GM19023 (cell line): ENCODE results near the gene HIVEP3.

ENCODE experiments used
- ATAC-seq: cut with Tn5 transposase; IDR thresholded peaks from one replicate; pipeline ENCODE4 v1.9.1; 2021; ENCODE audit warnings: mild to moderate bottlenecking, moderate library complexity; ENCODE audit not compliant: unreplicated experiment

HIVEP3 gene

GRCh38 chr1:41659903-41660302 is 258.8 kb downstream of the HIVEP3 start:
- ATAC-seq: no peak

GRCh38 chr1:41659159-41659495 is 259.6 kb downstream of the HIVEP3 start:
- no peak for ATAC-seq

- no peak for ATAC-seq
These were observed 260.1 kb downstream of the HIVEP3 start for GRCh38 chr1:41658431-41659158.

- no peak for ATAC-seq
These were observed 260.9 kb downstream of the HIVEP3 start for GRCh38 chr1:41657679-41658295.

- ATAC-seq: no peak
These were observed 261.8 kb downstream of the HIVEP3 start for GRCh38 chr1:41656825-41657500.

- ATAC-seq: no peak
These were observed 262.7 kb downstream of the HIVEP3 start for GRCh38 chr1:41656068-41656467.

- no peak for ATAC-seq
These were observed 263.1 kb downstream of the HIVEP3 start for GRCh38 chr1:41655632-41656031.

- ATAC-seq: no peak
These were observed 265.1 kb downstream of the HIVEP3 start for GRCh38 chr1:41653574-41653973.

GRCh38 chr1:41652384-41653265 is 266.1 kb downstream of the HIVEP3 start:
- no peak for ATAC-seq

GRCh38 chr1:41650028-41650880 is 268.5 kb downstream of the HIVEP3 start:
- no peak for ATAC-seq

GRCh38 chr1:41649396-41650027 is 269.2 kb downstream of the HIVEP3 start:
- no peak for ATAC-seq

- no peak for ATAC-seq
These were observed 269.9 kb downstream of the HIVEP3 start for GRCh38 chr1:41648844-41649243.

- no peak for ATAC-seq
These were observed 270.5 kb downstream of the HIVEP3 start for GRCh38 chr1:41648230-41648629.

- no peak for ATAC-seq
These were observed 271.2 kb downstream of the HIVEP3 start for GRCh38 chr1:41647221-41648135.

GRCh38 chr1:41646186-41646585 is 272.5 kb downstream of the HIVEP3 start:
- ATAC-seq: no peak

GRCh38 chr1:41645062-41645461 is 273.7 kb downstream of the HIVEP3 start:
- no peak for ATAC-seq

- ATAC-seq: no peak
These were observed 275.6 kb downstream of the HIVEP3 start for GRCh38 chr1:41642922-41643821.
